Peyer's patch (tissue), 4 donors: ENCODE measurements around the gene TAPT1.

ENCODE experiments used
- CTCF ChIP-seq, 6 experiments: fragments of 450-650 bp in 4 of 6; fragments of 200-600 bp in 2 of 6; sonication (generic) in 1 of 6; IDR thresholded peaks; one replicate each; pipeline ENCODE4 v1.5.1; 2017 to 2019; ENCODE audit warnings: antibody characterized with exemption in 6 of 6, mild to moderate bottlenecking in 3 of 6, moderate library complexity in 1 of 6
- POLR2A ChIP-seq, 2 donors: fragments of 450-650 bp; IDR thresholded peaks; one replicate each; pipeline ENCODE4 v1.5.1; 2017; ENCODE audit warnings: antibody characterized with exemption in 2 of 2, mild to moderate bottlenecking in 2 of 2, moderate library complexity in 2 of 2

DNA sequence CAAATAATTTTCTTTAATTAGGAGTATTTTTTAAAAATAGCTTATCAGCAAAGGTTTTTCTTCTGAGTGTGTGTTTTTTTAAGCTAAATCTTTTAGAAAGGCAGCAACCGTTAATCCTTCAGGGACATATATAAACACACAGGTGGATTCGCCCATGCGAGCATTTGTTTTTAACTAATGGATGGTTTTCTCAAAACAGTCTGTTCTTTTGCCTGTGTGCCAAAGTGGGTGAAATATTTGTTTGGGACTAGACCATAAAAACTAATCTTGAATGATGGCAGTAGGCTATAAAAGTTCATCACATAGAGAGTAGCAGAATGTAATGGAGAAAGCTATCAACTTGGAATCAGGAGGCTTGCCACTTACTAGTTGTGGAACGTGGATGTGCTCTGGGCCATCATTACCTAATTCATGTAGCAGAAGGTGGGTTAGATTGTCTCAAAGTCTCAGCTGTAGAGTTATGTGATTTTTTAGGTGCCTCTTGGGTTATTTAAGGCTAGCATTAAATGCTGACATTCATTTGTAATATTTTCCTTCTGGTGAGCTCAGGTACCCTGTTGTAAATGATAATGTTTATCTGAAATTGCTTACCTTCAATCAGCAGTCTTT is 7.4 kb upstream of the TAPT1 start:
- TF ChIP-seq POLR2A (IDR thresholded peaks at IDR 0.05) (no peak), CTCF (IDR thresholded peaks at IDR 0.05) (no peak)
